SK-N-SH (cell line): ENCODE results near the gene ABHD8. TPM values are rescaled to one million over a fixed set of nuclear protein-coding genes. Genes with fewer than 3 reads are reported as not detected.

Experiments
- CTCF ChIA-PET: fragments of 300-600, 350-600 bp; formaldehyde crosslinking; extraction: SDS; loops from one replicate; lab custom pipeline; 2021; lab: Yijun Ruan, JAX
- POLR2A ChIA-PET: fragments of 350-600 bp; sonication (Branson Sonifier 250); formaldehyde crosslinking; extraction: SDS; loops from one replicate; lab custom pipeline; 2020; ENCODE audit warnings: antibody characterized with exemption, inconsistent platforms; lab: Yijun Ruan, JAX
- DNase-seq: peaks from one replicate; pipeline ENCODE4 v3.0.0; 2012
- H2AFZ ChIP-seq: fragments of 200-600 bp; sonication (generic); 2 replicates; pipeline ENCODE4 v1.8.1; 2016; ENCODE audit warnings: antibody characterized with exemption, mild to moderate bottlenecking, low read depth
- H3F3A ChIP-seq: fragments of 200-600 bp; sonication (generic); replicated peaks from 2 replicates; pipeline ENCODE3; 2016; ENCODE audit warnings: antibody characterized with exemption, mild to moderate bottlenecking; ENCODE audit not compliant: insufficient read depth
- H3K27ac ChIP-seq, 2 experiments: fragments of 200-500 bp in 1 of 2; fragments of 200-600 bp in 1 of 2; sonication (Bioruptor generic) in 1 of 2; sonication (generic), shearing (Covaris generic) in 1 of 2; 2 replicates each; pipeline versions ENCODE4 v1.5.1 to v1.6.1; 2014 to 2016; ENCODE audit warnings: low read depth in 2 of 2, inconsistent platforms in 1 of 2, low read length in 1 of 2, mild to moderate bottlenecking in 1 of 2, mixed read lengths in 1 of 2
- H3K27me3 ChIP-seq: fragments of 200-600 bp; sonication (generic), shearing (Covaris generic); 2 replicates; pipeline ENCODE4 v1.6.1; 2016; ENCODE audit warnings: mixed run types; ENCODE audit not compliant: insufficient read depth
- H3K36me3 ChIP-seq, 2 experiments: fragments of 200-500 bp in 1 of 2; fragments of 200-600 bp in 1 of 2; sonication (Bioruptor generic) in 1 of 2; sonication (generic) in 1 of 2; replicated peaks in 1 of 2; 2 replicates each; pipeline versions ENCODE3 to v1.5.1; 2014 to 2016; ENCODE audit warnings: low read length in 1 of 2, mild to moderate bottlenecking in 1 of 2; ENCODE audit not compliant: insufficient read depth in 2 of 2, control insufficient read depth in 1 of 2
- H3K4me1 ChIP-seq, 2 experiments: fragments of 200-500 bp in 1 of 2; fragments of 200-600 bp in 1 of 2; sonication (Bioruptor generic) in 1 of 2; sonication (generic), shearing (Covaris generic) in 1 of 2; 2 replicates each; pipeline versions ENCODE4 v1.5.1 to v1.6.1; 2014 to 2016; ENCODE audit warnings: low read depth in 1 of 2, low read length in 1 of 2, mixed run types in 1 of 2; ENCODE audit not compliant: insufficient read depth in 2 of 2, control insufficient read depth in 1 of 2
- H3K4me2 ChIP-seq: fragments of 200-600 bp; sonication (generic), shearing (Covaris generic); 2 replicates; pipeline ENCODE4 v1.6.1; 2017; ENCODE audit warnings: mixed run types
- H3K4me3 ChIP-seq, 2 experiments: fragments of 200-500 bp in 1 of 2; fragments of 200-600 bp in 1 of 2; sonication (Bioruptor generic) in 1 of 2; sonication (generic), shearing (Covaris generic) in 1 of 2; 2 replicates each; pipeline versions ENCODE4 v1.5.1 to v1.8.1; 2014 to 2016; ENCODE audit warnings: low read depth in 2 of 2, inconsistent platforms in 1 of 2, low read length in 1 of 2, mild to moderate bottlenecking in 1 of 2, mixed read lengths in 1 of 2, moderate library complexity in 1 of 2
- H3K79me2 ChIP-seq: fragments of 200-600 bp; sonication (generic); 2 replicates; pipeline ENCODE4 v1.8.1; 2017; ENCODE audit warnings: mild to moderate bottlenecking; ENCODE audit not compliant: insufficient read depth
- H3K9ac ChIP-seq: fragments of 200-600 bp; sonication (generic); 2 replicates; pipeline ENCODE4 v1.6.1; 2017; ENCODE audit warnings: mixed run types
- H3K9me2 ChIP-seq: fragments of 200-600 bp; sonication (generic); 2 replicates; pipeline ENCODE4 v1.6.1; 2017; ENCODE audit warnings: mixed run types
- H3K9me3 ChIP-seq: fragments of 200-600 bp; sonication (generic); 2 replicates; pipeline ENCODE4 v1.6.1; 2017; ENCODE audit warnings: mixed run types, mild to moderate bottlenecking, moderate library complexity
- H4K20me1 ChIP-seq: fragments of 200-600 bp; sonication (generic); 2 replicates; pipeline ENCODE4 v1.6.1; 2017; ENCODE audit warnings: mild to moderate bottlenecking, mixed run types; ENCODE audit not compliant: insufficient read depth
- FOSL2 ChIP-seq: IDR thresholded peaks from 2 replicates; pipeline ENCODE4 v1.4.0; 2012; ENCODE audit warnings: low read depth, mild to moderate bottlenecking, moderate library complexity, borderline replicate concordance
- FOXJ3 ChIP-seq: sonication (generic); formaldehyde crosslinking; IDR thresholded peaks from 2 replicates; pipeline ENCODE4 v1.5.1; 2020; ENCODE audit warnings: mild to moderate bottlenecking, missing genetic modification reagents
- MEF2A ChIP-seq: IDR thresholded peaks from 2 replicates; pipeline ENCODE4 v1.4.0; 2012; ENCODE audit warnings: low read depth, borderline replicate concordance
- MXI1 ChIP-seq: IDR thresholded peaks from 2 replicates; pipeline ENCODE4 v1.6.1; 2012; ENCODE audit warnings: mild to moderate bottlenecking, low read depth, low read length, improper control_type of control experiment
- NFIC ChIP-seq: IDR thresholded peaks from 2 replicates; pipeline ENCODE4 v1.4.0; 2012; ENCODE audit warnings: borderline replicate concordance
- RCOR1 ChIP-seq: fragments of 150-350 bp; IDR thresholded peaks from 2 replicates; pipeline ENCODE4 v1.6.1; 2017; ENCODE audit warnings: antibody characterized with exemption, low read length
- REST ChIP-seq: IDR thresholded peaks from 2 replicates; pipeline ENCODE4 v1.6.1; 2012; ENCODE audit warnings: mild to moderate bottlenecking, low read depth, low read length, moderate library complexity
- RFX5 ChIP-seq: IDR thresholded peaks from 2 replicates; pipeline ENCODE4 v1.6.1; 2012; ENCODE audit warnings: mild to moderate bottlenecking, improper control_type of control experiment, low read length
- RXRA ChIP-seq: IDR thresholded peaks from 2 replicates; pipeline ENCODE4 v1.4.0; 2012; ENCODE audit warnings: low read depth, mild to moderate bottlenecking, borderline replicate concordance
- SIN3A ChIP-seq: IDR thresholded peaks from 2 replicates; pipeline ENCODE4 v1.6.1; 2012; ENCODE audit warnings: low read depth, mild to moderate bottlenecking, low read length, moderate library complexity, borderline replicate concordance
- TCF12 ChIP-seq: IDR thresholded peaks from 2 replicates; pipeline ENCODE4 v1.4.0; 2012
- USF2 ChIP-seq: fragments of 150-350 bp; IDR thresholded peaks from 2 replicates; pipeline ENCODE4 v1.6.1; 2017; ENCODE audit warnings: antibody characterized with exemption, low read length, low read depth, borderline replicate concordance
- YY1 ChIP-seq: IDR thresholded peaks from 2 replicates; pipeline ENCODE4 v1.4.0; 2012; ENCODE audit warnings: low read depth, mild to moderate bottlenecking
- WGBS: methylation state at CpG from one replicate; pipeline ENCODE4 v1.1.6; 2017; ENCODE audit warnings: low lambda C conversion rate; 5-methylcytosine and 5-hydroxymethylcytosine counted together
- polyA plus RNA-seq, 3 experiments: library from polyadenylated mRNA; depleted of rRNA; stranded (reverse); fragments of >200 nt; gene quantifications; 2 replicates each; pipeline ENCODE4 v1.2.3, GENCODE V29; 2012
- TF ChIP-seq, protein P1 (sequence below): IDR thresholded peaks from 2 replicates; pipeline ENCODE4; 2012
- TF ChIP-seq, protein P2 (sequence below): IDR thresholded peaks from 2 replicates; pipeline ENCODE4 v1.4.0; 2012; ENCODE audit warnings: low read depth, borderline replicate concordance
- TF ChIP-seq, protein P3 (sequence below): fragments of 150-350 bp; IDR thresholded peaks from 2 replicates; pipeline ENCODE4 v1.6.1; 2016; ENCODE audit warnings: mild to moderate bottlenecking, low read depth, low read length

The ABHD8 gene
- polyA plus RNA-seq, 1 of the 3 experiments (the other 2 are of a cell fraction), result 11.1 TPM

- TF ChIP-seq, protein P1, sequence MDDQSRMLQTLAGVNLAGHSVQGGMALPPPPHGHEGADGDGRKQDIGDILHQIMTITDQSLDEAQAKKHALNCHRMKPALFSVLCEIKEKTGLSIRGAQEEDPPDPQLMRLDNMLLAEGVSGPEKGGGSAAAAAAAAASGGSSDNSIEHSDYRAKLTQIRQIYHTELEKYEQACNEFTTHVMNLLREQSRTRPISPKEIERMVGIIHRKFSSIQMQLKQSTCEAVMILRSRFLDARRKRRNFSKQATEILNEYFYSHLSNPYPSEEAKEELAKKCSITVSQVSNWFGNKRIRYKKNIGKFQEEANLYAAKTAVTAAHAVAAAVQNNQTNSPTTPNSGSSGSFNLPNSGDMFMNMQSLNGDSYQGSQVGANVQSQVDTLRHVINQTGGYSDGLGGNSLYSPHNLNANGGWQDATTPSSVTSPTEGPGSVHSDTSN, result peak; percentile 83; the same call in 1 of the 2 replicates
- no peak for TF ChIP-seq RFX5
- TF ChIP-seq SIN3A, result no peak
- TF ChIP-seq MEF2A, result no peak
- TF ChIP-seq RXRA, result 0 out of 2 replicates have a peak, but pooled peaks have one; percentile 9
- TF ChIP-seq USF2, result no peak
- TF ChIP-seq MXI1, result peak; percentile 91
- no peak for TF ChIP-seq FOSL2
- TF ChIP-seq, protein P2, sequence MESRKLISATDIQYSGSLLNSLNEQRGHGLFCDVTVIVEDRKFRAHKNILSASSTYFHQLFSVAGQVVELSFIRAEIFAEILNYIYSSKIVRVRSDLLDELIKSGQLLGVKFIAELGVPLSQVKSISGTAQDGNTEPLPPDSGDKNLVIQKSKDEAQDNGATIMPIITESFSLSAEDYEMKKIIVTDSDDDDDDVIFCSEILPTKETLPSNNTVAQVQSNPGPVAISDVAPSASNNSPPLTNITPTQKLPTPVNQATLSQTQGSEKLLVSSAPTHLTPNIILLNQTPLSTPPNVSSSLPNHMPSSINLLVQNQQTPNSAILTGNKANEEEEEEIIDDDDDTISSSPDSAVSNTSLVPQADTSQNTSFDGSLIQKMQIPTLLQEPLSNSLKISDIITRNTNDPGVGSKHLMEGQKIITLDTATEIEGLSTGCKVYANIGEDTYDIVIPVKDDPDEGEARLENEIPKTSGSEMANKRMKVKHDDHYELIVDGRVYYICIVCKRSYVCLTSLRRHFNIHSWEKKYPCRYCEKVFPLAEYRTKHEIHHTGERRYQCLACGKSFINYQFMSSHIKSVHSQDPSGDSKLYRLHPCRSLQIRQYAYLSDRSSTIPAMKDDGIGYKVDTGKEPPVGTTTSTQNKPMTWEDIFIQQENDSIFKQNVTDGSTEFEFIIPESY, result no peak
These were observed 2.5 kb upstream of the ABHD8 start, which contains the start of gene MRPL34 (continued) for GRCh38 chr19:17305517-17306284.

GRCh38 chr19:17305216-17305516, 1.9 kb upstream of the ABHD8 start:
- no peaks in the 10 kb centered on the region for H3K9me3 ChIP-seq
- TF ChIP-seq, protein P2, result no peak
- TF ChIP-seq NFIC (peak; percentile 98), SIN3A (peak; percentile 98), FOXJ3 (CRISPR knock-in tag) (no peak), TCF12 (peak; percentile 97), RXRA (peak; percentile 19; the same call in 1 of the 2 replicates), RCOR1 (peak; percentile 85; the same call in 1 of the 2 replicates), YY1 (no peak), REST (0 out of 2 replicates have a peak, but pooled peaks have one; percentile 47)
- TF ChIP-seq, protein P3, sequence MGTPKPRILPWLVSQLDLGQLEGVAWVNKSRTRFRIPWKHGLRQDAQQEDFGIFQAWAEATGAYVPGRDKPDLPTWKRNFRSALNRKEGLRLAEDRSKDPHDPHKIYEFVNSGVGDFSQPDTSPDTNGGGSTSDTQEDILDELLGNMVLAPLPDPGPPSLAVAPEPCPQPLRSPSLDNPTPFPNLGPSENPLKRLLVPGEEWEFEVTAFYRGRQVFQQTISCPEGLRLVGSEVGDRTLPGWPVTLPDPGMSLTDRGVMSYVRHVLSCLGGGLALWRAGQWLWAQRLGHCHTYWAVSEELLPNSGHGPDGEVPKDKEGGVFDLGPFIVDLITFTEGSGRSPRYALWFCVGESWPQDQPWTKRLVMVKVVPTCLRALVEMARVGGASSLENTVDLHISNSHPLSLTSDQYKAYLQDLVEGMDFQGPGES, result peak; percentile 2; the same call in 1 of the 2 replicates
- peak overlapping the region; percentile 92 for H3K4me2 ChIP-seq
- no peaks in the 10 kb centered on the region for H4K20me1 ChIP-seq
- H2AFZ ChIP-seq, result no peak overlapping the region
- ChIA-PET CTCF (interaction anchor here (0.7 to 2.1 kb wide), 11 partner anchors 12 to 253 kb away, joined by 3 to 20 read pairs (median 3); no protein-coding TSS in a partner anchor), POLR2A (interaction anchor here (0.8 to 1.6 kb wide), 4 partner anchors 12 to 90 kb away, joined by 3 to 7 read pairs (median 5); partner anchors contain the start of gene USE1)
- 0% methylated on average over 1 of the region's 7 CpGs for WGBS
- H3K79me2 ChIP-seq, result peaks cover 29% of the 10 kb centered on the region
- H3K9me2 ChIP-seq, result no peaks in the 10 kb centered on the region
- H3F3A ChIP-seq, result peaks cover 18% of the 10 kb centered on the region
- peak overlapping the region; percentile 12 to 84; a peak in 3 of 4 replicates for H3K27ac ChIP-seq
- H3K4me1 ChIP-seq, result peaks cover 12 to 32% of the 10 kb centered on the region in 2 experiments; a peak in 3 of 4 replicates
- DNase-seq, result no peak
- no peaks in the 10 kb centered on the region for H3K27me3 ChIP-seq
- H3K36me3 ChIP-seq, result no peaks in the 10 kb centered on the region
- no peak overlapping the region for H3K9ac ChIP-seq
- peak overlapping the region in 1 of 2 experiments; percentile 73; a peak in 1 of 4 replicates for H3K4me3 ChIP-seq
